CD4-positive, alpha-beta T cell treated with Interleukin-15 for 1 hour (primary cell): ENCODE measurements around the gene MAP3K8.

Experiments used
- DNase-seq: peaks from one replicate; pipeline ENCODE4 v3.0.0-alpha.2; 2020

MAP3K8 gene

GRCh38 chr10:30491916-30492515 lies 58.0 kb downstream of the MAP3K8 start:
- no peak for DNase-seq

- peak; percentile 89 for DNase-seq
These were observed 59.9 kb downstream of the MAP3K8 start for GRCh38 chr10:30493609-30494530.

- DNase-seq, result no peak
These were observed 60.6 kb downstream of the MAP3K8 start for GRCh38 chr10:30494558-30494957.

GRCh38 chr10:30495687-30496086 lies 61.7 kb downstream of the MAP3K8 start:
- DNase-seq, result no peak

GRCh38 chr10:30499816-30500215 lies 65.8 kb downstream of the MAP3K8 start:
- DNase-seq, result no peak

- DNase-seq, result no peak
These were observed 66.5 kb downstream of the MAP3K8 start for GRCh38 chr10:30500534-30500933.

GRCh38 chr10:30500963-30501504 lies 67.0 kb downstream of the MAP3K8 start:
- DNase-seq, result no peak

GRCh38 chr10:30502266-30503060 lies 68.5 kb downstream of the MAP3K8 start:
- DNase-seq, result peak; percentile 72

- peak; percentile 30 for DNase-seq
These were observed 69.8 kb downstream of the MAP3K8 start for GRCh38 chr10:30503700-30504266.

GRCh38 chr10:30505543-30506298 lies 71.7 kb downstream of the MAP3K8 start:
- no peak for DNase-seq

GRCh38 chr10:30509508-30509907 lies 75.5 kb downstream of the MAP3K8 start:
- no peak for DNase-seq

GRCh38 chr10:30510184-30510931 lies 76.4 kb downstream of the MAP3K8 start:
- peak; percentile 37 for DNase-seq

- DNase-seq, result no peak
These were observed 77.1 kb downstream of the MAP3K8 start for GRCh38 chr10:30510932-30511700.
